Activated T-cell treated with anti-CD3 and anti-CD28 coated beads, Interleukin-2, amount 50 U/mL, for 4 hours (primary cell): ENCODE results near the gene OR52E4. TPM values are rescaled to one million over a fixed set of nuclear protein-coding genes. Genes with fewer than 3 reads are reported as not detected.

Experiments
- ATAC-seq, 2 donors: fragments of 200-7000 bp; cut with Tn5 transposase; one replicate each; pipeline ENCODE4 v1.10.0; 2021
- DNase-seq: peaks from one replicate; pipeline ENCODE4 v3.0.0-alpha.2; 2020
- H3K27me3 Mint-ChIP-seq: one replicate; pipeline ENCODE4 v1.8.0; 2021; ENCODE audit warnings: low read depth, mixed read lengths
- H3K36me3 Mint-ChIP-seq: one replicate; pipeline ENCODE4 v1.8.0; 2022; ENCODE audit warnings: mixed read lengths; ENCODE audit not compliant: insufficient read depth
- H3K4me1 Mint-ChIP-seq: one replicate; pipeline ENCODE4 v1.8.0; 2021; ENCODE audit warnings: low read depth, mixed read lengths
- H3K4me3 Mint-ChIP-seq: one replicate; pipeline ENCODE4 v1.8.0; 2021; ENCODE audit warnings: mild to moderate bottlenecking, moderate library complexity, mixed read lengths
- H3K9me3 Mint-ChIP-seq: one replicate; pipeline ENCODE4 v1.8.0; 2021; ENCODE audit warnings: mixed read lengths
- total RNA-seq, 3 donors: library from RNA; stranded (reverse); gene quantifications; one replicate each; pipeline ENCODE4 v1.2.1, GENCODE V29; 2021

OR52E4 gene
- not detected for total RNA-seq

GRCh38 chr11:5880329-5880728, at the start of gene OR52E4:
TSS of gene OR52E4 (plus strand) at chr11:5880629. CDS start at chr11:5884293, 3,664 bp downstream.
- Mint-ChIP-seq H3K9me3 (no peaks in the 10 kb centered on the region), H3K36me3 (no peaks in the 10 kb centered on the region), H3K4me1 (no peaks in the 10 kb centered on the region), H3K4me3 (no peak within 1 kb of the TSS), H3K27me3 (peaks cover 3% of the 10 kb centered on the region)
- DNase-seq, result no peak
- ATAC-seq, result peak in 1 of 2 donors; percentile 28

DNA sequence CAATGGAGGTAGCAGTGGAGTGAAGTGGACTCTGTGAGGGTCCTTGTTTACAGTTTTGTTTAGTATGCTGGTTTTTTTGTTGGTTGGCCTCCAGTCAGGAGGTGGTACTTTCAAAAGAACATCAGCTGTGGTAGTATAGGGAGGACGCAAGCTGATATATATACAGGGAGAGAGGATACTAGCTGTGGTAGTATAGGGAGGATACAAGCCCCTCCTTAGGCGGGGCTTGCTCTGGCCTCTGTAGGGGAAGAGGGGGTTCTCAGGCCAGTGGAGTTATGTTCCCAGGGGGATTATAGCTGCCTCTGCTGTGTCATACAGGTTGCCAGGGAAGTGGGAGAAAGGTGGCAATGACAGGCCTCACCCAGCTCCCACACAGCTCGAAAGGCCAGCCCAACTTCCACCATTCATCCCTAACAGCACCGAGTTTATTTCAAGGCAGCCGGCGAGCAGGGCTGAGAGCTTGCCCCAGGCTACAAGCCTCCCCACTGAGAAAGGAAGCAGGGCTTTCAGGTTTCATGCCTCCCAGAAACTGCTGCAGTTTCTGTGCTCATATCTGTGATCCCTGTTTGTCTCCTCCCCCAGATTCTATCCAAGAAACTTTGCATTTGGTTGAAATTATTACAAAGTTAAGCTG, 49.1 kb upstream of the OR52E4 start:
- no peaks in the 10 kb centered on the region for H3K4me1 Mint-ChIP-seq
- no peak overlapping the region for H3K4me3 Mint-ChIP-seq
- no peak for ATAC-seq
- no peaks in the 10 kb centered on the region for H3K9me3 Mint-ChIP-seq
- H3K27me3 Mint-ChIP-seq, result peaks cover 8% of the 10 kb centered on the region
- DNase-seq, result no peak
- H3K36me3 Mint-ChIP-seq, result no peaks in the 10 kb centered on the region

- Mint-ChIP-seq H3K4me3 (no peak overlapping the region), H3K36me3 (no peaks in the 10 kb centered on the region), H3K9me3 (no peaks in the 10 kb centered on the region), H3K4me1 (no peaks in the 10 kb centered on the region), H3K27me3 (peaks cover 18% of the 10 kb centered on the region)
- DNase-seq (no peak), ATAC-seq (no peak)
Measured at GRCh38 chr11:5833446-5833845, 47.0 kb upstream of the OR52E4 start.

GRCh38 chr11:5837695-5838094, 42.7 kb upstream of the OR52E4 start:
- Mint-ChIP-seq H3K27me3 (peaks cover 33% of the 10 kb centered on the region), H3K36me3 (no peaks in the 10 kb centered on the region), H3K4me1 (no peaks in the 10 kb centered on the region), H3K4me3 (no peak overlapping the region), H3K9me3 (no peaks in the 10 kb centered on the region)
- ATAC-seq, result no peak
- DNase-seq, result no peak

DNA sequence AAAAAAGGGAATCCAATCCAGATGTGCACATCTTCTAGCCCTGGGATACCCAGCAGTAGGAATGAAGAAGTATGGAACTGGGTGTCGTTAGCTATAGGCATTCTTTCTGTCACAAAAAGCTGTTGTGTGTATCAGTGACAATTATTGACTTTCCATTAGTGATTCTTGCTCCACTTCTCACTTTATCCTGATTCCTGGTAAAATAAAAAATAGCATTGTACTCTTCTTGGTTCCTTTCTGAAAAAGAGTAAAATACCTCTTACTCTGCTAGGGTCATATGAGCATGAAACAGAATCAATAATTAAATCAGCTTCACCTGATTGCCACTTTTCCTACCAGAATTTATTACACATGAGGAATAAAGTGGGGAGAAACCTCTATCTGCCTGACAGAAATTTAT, 38.6 kb upstream of the OR52E4 start, which contains the start of gene OR52E6:
OR52E6 (minus strand) TSS at position 101 of the 400 bp plus-strand sequence; CDS start at position 101, 0 bp downstream.
- ATAC-seq (no peak), DNase-seq (no peak)
- H3K36me3 Mint-ChIP-seq, result no peaks in the 10 kb centered on the region
- H3K4me3 Mint-ChIP-seq, result no peak within 1 kb of the TSS
- H3K27me3 Mint-ChIP-seq, result peaks cover 29% of the 10 kb centered on the region
- H3K9me3 Mint-ChIP-seq, result no peaks in the 10 kb centered on the region
- H3K4me1 Mint-ChIP-seq, result no peaks in the 10 kb centered on the region

- Mint-ChIP-seq H3K27me3 (peaks cover 5% of the 10 kb centered on the region), H3K4me1 (no peaks in the 10 kb centered on the region), H3K4me3 (no peak overlapping the region), H3K9me3 (no peaks in the 10 kb centered on the region), H3K36me3 (no peaks in the 10 kb centered on the region)
- ATAC-seq (no peak), DNase-seq (no peak)
Measured at GRCh38 chr11:5846701-5847100, 33.7 kb upstream of the OR52E4 start.

GRCh38 chr11:5847711-5848110, 32.7 kb upstream of the OR52E4 start:
- ATAC-seq (no peak), DNase-seq (no peak)
- Mint-ChIP-seq H3K27me3 (peaks cover 5% of the 10 kb centered on the region), H3K9me3 (no peaks in the 10 kb centered on the region), H3K4me3 (no peak overlapping the region), H3K4me1 (no peaks in the 10 kb centered on the region), H3K36me3 (no peaks in the 10 kb centered on the region)

DNA sequence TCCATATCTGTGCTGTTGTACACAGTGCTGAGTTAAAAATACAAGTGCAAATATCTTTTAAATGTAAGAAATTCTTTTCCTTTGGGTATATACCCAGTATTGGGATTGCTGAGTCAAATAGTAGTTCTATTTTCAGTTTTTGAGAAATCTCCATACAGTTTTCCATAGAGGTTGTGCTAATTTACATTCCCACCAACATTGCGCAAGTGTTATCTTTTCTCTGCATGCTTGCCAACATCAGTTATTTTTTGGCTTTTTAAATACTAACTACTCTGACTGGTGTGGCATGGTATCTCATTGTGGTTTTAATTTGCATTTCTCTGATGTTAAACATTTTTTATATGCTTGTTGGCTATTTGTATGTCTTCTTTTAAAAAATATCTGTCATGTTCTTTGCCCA, 29.4 kb upstream of the OR52E4 start:
- Mint-ChIP-seq H3K4me1 (no peaks in the 10 kb centered on the region), H3K36me3 (no peaks in the 10 kb centered on the region), H3K4me3 (no peak overlapping the region), H3K9me3 (no peaks in the 10 kb centered on the region), H3K27me3 (peaks cover 12% of the 10 kb centered on the region)
- no peak for ATAC-seq
- DNase-seq, result no peak

DNA sequence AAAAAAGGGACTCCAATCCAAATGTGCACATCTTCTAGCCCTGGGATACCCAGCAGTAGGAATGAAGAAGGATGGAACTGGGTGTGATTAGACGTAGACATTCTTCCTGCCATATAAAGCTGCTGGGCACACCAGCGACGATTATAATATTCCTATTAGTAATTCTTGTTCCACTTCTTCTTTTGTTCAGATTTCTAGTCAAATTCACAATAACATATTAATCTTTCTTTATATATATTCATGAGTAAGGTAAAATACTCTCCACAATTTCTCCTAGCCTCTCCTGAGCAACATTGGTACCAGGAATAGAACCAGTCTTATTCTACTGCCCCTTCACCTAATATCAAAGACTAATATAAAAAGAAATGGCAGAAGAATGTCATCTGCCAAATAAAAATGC, 22.8 kb upstream of the OR52E4 start, which contains the start of gene OR52E8:
OR52E8 (minus strand) TSS at position 101 of the 400 bp plus-strand sequence; CDS start at position 101, 0 bp downstream.
- Mint-ChIP-seq H3K4me1 (no peaks in the 10 kb centered on the region), H3K4me3 (no peak within 1 kb of the TSS)

DNA sequence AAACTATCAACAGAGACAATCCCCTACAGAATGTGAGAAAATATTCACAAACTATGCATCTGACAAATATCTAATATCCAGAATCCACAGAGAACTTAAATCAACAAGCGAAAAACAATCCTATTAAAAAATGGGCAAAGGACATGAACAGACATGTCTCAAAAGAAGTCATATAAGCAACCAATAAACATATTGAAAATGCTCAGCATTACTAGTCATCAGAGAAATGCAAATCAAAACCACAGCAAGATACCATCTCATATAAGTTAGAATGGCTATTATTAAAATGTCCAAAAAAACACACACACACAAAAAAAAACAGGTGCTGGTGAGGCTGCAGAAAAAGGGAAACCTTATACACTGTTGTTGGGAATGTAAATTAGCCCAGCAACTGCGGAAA, 14.6 kb upstream of the OR52E4 start:
- no peak overlapping the region for H3K4me3 Mint-ChIP-seq
- no peaks in the 10 kb centered on the region for H3K36me3 Mint-ChIP-seq
- DNase-seq, result no peak
- no peaks in the 10 kb centered on the region for H3K4me1 Mint-ChIP-seq
- ATAC-seq, result no peak
- no peaks in the 10 kb centered on the region for H3K9me3 Mint-ChIP-seq
- H3K27me3 Mint-ChIP-seq, result peaks cover 6% of the 10 kb centered on the region

More for the DNA sequence above, 22.8 kb upstream of the OR52E4 start, which contains the start of gene OR52E8:
- ATAC-seq, result no peak
- Mint-ChIP-seq H3K36me3 (no peaks in the 10 kb centered on the region), H3K27me3 (peaks cover 14% of the 10 kb centered on the region), H3K9me3 (no peaks in the 10 kb centered on the region)
- no peak for DNase-seq

DNA sequence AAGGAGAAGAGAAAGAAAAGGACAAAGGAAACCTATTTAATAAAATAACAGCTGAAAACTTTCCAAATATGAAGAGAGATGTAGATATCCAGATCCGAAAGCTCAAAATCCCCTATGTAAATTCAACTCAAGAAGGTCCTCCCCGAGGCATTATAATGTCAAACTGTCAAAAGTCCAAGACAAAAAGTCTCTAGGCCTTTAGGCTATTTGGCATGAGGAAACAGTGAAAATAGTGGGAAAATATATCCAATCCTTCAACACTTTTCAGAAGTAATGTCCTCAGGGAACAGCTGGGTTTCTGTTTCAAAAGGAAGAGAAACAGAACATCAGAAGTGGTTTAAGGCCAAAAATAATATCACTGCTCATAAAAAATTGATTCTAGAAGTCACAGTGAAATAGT, 1.9 kb upstream of the OR52E4 start:
- Mint-ChIP-seq H3K36me3 (no peaks in the 10 kb centered on the region), H3K9me3 (no peaks in the 10 kb centered on the region), H3K4me1 (no peaks in the 10 kb centered on the region), H3K4me3 (no peak overlapping the region), H3K27me3 (no peaks in the 10 kb centered on the region)
- ATAC-seq, result no peak
- DNase-seq, result no peak

DNA sequence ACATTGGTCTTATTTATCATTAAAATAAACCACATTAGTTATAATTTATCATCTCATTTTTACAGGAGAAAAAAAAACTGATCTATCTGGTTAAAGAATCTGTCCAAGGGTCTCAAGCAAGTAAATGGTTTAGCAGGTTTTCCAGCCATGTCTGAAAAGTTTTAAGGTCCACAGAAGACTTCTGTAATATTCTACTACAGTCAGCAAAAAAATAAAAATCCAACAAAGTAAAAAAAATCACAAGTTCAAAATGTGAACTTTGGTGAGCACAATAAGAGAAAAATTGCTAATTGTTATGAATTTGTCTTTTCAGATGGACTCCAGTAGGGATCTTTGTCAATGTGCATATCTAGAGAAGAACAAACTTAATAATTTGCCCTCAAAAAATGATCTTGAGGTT, 1.3 kb downstream of the OR52E4 start:
- Mint-ChIP-seq H3K9me3 (no peaks in the 10 kb centered on the region), H3K4me3 (no peak overlapping the region), H3K36me3 (no peaks in the 10 kb centered on the region), H3K4me1 (no peaks in the 10 kb centered on the region), H3K27me3 (peaks cover 3% of the 10 kb centered on the region)
- DNase-seq, result no peak
- ATAC-seq, result no peak

GRCh38 chr11:5887172-5887571, 6.7 kb downstream of the OR52E4 start:
- ATAC-seq (no peak), DNase-seq (no peak)
- Mint-ChIP-seq H3K4me1 (no peaks in the 10 kb centered on the region), H3K4me3 (no peak overlapping the region), H3K27me3 (peaks cover 12% of the 10 kb centered on the region), H3K9me3 (no peaks in the 10 kb centered on the region), H3K36me3 (no peaks in the 10 kb centered on the region)

GRCh38 chr11:5887661-5888060, 7.2 kb downstream of the OR52E4 start:
- Mint-ChIP-seq H3K9me3 (no peaks in the 10 kb centered on the region), H3K4me1 (no peaks in the 10 kb centered on the region), H3K27me3 (peaks cover 12% of the 10 kb centered on the region), H3K4me3 (no peak overlapping the region), H3K36me3 (no peaks in the 10 kb centered on the region)
- ATAC-seq, result no peak
- DNase-seq, result no peak

- ATAC-seq (no peak), DNase-seq (no peak)
- H3K36me3 Mint-ChIP-seq, result no peaks in the 10 kb centered on the region
- H3K4me1 Mint-ChIP-seq, result no peaks in the 10 kb centered on the region
- H3K4me3 Mint-ChIP-seq, result no peak overlapping the region
- peaks cover 9% of the 10 kb centered on the region for H3K27me3 Mint-ChIP-seq
- no peaks in the 10 kb centered on the region for H3K9me3 Mint-ChIP-seq
Measured at GRCh38 chr11:5891216-5891800, 10.9 kb downstream of the OR52E4 start.
